GM21381 (cell line): ENCODE results near the gene FAAH.

Experiments
- ATAC-seq: cut with Tn5 transposase; IDR thresholded peaks from one replicate; pipeline ENCODE4 v1.9.1; 2021; ENCODE audit warnings: mild to moderate bottlenecking, moderate library complexity; ENCODE audit not compliant: unreplicated experiment

Gene FAAH

DNA sequence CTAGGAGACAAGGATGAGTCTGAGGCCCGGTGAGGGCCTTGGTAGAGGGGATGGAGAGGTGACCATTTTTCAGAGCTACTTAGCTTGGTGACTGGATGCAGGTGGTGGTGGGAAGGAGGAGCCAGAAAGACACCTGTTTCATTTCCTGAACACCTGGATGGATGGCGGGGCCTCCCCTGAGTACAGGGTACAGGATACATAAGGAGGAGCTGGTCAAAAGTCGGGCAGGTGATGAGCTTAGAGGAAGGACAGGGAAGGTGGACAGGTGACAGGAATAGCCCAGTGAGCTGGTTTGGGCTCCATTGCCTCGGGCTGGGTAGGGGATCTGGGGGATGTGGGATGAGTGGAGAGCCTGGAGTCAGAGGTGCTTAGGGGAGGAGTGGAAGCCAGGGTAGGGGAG lies 6.3 kb downstream of the FAAH start:
- ATAC-seq: no peak

DNA sequence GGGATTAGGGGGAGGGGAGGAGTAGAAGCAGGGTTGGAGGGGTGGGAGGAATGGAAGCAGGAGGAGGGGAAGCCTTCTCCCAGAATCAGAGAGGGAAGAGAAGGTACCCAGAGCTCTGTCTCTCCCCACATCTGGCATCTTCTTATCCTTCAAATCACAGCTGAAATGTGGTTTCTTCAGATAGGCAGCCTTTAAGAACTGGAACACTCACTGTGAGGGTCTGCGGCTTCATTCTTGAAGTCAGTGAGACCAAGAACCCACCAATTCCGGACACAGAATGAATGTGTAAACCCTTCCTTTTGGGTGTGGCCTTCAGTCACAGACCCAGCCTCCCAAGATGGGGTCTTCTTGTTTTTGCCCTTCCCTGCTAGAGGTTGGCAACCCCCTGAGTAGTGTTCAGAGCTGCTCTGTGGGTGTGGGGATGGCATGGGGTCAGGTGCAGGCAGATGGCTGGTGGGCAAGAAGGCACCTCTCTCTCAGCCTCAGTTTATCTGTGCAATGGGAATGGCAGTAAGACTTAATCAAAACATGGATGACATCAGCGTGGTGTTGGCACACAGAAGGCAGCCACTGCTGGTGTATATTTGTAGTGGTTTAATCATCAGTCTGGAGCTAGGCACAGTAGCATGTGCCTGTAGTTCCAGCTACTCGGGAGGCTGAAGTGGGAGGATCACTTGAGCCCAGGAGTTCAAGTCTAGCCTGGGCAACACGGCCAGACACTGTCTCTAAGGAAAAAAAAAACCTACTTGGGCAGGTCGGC lies 7.2 kb downstream of the FAAH start:
- ATAC-seq: no peak

DNA sequence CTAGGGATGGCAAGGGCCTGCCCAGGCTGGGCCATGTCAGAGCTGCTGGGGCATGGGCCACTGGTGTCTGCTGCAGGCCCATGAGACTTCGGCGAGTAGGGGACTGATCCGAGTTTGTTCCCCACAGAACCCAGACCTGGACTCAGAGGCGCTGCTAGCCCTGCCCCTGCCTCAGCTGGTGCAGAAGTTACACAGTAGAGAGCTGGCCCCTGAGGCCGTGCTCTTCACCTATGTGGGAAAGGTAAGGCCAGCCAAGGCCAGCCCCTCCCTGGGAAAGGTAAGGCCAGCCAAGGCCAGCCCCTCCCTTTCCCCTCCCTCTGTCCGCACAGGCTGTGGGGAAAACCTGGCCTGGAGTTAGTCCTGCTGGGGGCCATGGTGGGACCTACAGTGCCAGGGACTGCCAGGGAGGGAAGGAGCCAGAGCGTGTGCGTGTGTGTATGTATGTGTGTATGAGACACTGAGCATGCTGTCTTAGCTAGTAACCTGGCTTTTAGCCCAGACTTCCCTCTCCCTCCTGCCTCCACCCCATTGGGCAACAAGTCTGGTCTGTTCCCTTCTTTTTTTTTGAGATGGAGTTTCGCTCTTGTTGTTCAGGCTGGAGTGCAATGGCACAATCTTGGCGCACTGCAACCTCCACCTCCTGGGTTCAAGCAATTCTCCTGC lies 8.0 kb downstream of the FAAH start:
- ATAC-seq: no peak

DNA sequence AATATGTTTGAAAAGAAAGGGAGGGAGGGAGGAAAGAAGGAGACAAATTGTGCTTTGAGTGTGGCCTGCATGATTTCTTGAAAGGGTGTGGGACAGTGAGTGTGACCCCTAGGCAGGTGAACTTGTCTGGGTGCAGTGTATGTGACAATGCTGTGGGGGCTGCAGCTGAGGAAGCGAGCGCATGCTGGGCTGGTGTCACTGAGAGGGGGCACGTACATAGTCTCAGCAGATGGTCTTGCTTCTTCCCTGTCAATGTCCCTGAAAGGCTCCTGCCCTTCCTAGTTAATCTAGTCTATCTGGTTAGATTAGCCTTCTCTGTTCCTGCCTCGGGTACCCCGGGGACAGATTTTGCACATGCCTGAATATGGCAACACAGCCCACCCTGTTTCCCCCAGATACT lies 9.8 kb downstream of the FAAH start:
- no peak for ATAC-seq

DNA sequence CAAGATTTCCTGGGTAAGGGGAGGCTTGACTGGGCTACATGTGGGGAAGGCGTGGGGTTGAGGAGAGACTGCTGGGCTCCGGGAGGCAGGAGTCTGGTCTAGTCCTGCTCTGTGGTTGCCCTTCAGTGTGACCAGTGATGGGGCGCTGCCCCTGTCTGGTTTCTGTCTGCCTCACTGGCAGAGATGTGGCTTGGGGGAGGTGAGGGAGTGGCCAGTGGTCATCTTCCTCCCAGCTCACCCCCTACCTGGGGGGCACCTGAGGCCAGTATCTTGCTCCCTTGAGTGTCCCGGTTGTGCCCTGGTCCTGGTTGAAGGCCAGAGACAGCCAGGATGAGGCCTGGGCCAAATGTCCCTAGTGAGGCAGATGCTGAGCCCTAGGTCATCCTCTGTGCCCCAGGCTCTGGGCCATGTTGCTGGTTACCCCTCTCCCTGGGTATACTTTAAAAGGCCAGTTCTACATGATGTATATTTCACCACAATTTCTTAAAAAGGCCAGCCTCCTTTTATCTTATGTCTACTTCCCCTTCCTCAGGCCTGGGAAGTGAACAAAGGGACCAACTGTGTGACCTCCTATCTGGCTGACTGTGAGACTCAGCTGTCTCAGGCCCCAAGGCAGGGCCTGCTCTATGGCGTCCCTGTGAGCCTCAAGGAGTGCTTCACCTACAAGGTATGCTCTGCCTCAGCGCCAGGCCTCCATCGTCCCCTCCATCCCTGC lies 10.5 kb downstream of the FAAH start:
- ATAC-seq: no peak

DNA sequence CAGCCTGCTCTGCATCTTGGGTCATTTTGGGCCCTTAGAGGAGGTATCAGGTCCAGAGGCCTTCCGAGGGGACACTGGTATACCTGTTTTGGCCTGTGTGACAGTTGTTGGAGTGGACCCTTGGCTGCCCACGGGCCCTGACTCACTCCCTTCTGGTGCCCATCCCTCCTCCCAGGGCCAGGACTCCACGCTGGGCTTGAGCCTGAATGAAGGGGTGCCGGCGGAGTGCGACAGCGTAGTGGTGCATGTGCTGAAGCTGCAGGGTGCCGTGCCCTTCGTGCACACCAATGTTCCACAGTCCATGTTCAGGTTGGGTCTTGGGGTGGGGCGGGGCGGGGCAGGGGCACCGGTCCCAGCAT lies 11.1 kb downstream of the FAAH start:
- ATAC-seq: no peak

DNA sequence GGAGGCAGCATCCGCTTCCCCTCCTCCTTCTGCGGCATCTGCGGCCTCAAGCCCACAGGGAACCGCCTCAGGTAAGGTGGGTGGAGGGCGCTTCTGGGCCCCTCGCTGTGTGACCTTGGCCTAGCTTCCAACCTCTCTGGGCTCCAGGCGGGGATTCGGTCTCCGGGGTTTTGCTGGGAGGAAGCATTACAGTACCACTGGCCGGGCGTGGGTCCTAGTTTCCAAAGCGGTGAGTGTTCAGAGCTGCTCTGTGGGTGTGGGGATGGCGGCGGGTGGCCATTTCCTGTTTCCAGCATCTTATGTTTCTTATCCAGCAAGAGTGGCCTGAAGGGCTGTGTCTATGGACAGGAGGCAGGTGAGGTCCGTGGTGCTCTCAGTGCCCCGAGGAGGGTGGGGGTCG lies 11.6 kb downstream of the FAAH start:
- no peak for ATAC-seq

DNA sequence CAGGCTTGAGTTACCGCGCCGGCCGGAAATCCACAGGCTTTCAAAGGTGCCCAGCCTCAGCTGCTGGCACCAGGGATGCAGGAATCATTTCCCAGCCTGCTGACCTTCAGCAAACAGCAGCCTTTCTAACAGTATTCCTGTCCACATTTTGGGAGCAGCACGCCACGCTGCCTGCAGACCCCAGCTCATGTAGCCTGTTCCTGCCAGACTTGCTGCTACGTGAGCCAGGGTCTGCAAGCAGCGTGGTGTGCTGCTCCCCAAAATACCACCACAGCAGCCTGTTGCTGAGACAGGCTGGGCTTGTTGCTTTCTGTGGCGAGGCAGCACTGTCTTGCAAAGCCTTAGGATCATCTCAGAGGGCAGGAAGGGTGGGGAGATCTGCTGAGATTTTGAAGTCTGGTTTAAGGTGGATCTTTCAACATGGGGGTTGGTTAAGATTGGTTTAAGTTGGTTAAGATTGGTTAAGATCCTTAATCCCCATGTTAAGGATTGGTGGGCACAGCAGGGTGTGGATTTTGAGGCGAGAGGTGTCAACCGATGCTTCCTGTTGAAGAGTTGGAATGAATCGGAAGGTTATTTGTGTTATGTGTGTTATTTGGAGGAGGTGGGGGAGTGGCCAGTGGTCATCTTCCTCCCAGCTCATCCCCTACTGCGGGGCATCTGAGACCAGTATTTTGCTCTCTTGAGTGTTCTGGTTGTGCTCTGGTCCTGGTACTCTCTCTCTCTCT lies 12.9 kb downstream of the FAAH start:
- no peak for ATAC-seq

DNA sequence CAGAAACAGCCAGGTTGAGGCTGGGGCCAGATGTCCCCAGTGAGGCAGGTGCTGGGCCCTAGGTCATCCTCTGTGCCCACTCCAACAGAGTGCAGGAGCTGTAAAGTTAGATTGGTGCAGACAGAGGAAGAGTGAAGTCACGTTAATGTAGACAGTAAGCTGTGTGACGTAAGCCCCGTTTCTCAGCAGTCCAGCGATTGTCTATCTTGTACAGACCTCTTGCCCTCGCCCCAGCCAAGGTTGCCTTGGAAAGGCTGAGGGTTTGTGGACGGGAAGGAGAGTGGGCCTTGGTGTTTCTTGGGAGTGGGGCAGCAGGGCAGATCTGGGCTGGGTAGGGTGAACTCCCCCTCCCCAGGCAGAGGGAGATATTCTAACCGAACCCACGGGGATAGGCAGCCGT lies 13.5 kb downstream of the FAAH start:
- ATAC-seq: no peak

DNA sequence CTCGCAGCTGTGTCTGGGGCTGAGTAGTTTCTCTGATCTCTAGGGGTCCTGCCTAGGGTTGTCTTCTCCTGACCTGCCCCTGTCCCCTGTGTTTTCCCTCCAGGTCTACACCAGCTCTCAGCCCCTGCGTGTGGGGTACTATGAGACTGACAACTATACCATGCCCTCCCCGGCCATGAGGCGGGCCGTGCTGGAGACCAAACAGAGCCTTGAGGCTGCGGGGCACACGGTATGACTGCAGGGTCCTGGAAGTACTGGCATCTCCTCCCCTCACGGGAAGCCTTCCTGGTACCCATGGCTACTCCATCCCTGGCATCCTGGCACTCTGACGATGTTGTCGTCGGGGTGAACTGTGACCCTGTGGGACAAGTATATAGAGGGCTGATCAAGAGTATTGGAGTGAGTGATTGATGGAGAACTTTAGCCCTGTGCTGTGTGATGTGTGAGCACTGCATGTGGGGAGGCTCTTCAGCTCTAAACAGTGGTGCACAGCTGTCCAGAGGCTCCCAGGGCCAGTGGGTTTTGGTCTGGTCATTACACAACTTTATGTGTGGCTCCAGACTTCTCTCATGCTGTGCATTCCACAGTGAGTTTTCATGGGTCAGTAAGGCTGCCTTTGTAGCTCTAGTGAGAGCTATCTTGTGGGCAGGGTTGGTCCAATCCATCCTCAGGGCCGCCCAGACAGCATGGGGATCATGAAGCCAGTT lies 14.4 kb downstream of the FAAH start:
- ATAC-seq: no peak

DNA sequence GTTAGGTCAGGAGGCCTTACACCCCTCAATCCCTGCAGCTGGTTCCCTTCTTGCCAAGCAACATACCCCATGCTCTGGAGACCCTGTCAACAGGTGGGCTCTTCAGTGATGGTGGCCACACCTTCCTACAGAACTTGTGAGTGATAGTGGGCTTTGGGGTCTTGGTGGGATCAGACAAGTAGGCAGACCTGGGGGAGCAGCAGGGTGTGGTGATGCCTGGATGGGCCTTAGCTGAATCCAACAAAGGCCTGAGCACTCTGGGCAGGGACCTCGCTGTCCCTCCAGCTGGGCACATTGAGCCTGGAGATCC lies 14.9 kb downstream of the FAAH start:
- ATAC-seq: no peak

DNA sequence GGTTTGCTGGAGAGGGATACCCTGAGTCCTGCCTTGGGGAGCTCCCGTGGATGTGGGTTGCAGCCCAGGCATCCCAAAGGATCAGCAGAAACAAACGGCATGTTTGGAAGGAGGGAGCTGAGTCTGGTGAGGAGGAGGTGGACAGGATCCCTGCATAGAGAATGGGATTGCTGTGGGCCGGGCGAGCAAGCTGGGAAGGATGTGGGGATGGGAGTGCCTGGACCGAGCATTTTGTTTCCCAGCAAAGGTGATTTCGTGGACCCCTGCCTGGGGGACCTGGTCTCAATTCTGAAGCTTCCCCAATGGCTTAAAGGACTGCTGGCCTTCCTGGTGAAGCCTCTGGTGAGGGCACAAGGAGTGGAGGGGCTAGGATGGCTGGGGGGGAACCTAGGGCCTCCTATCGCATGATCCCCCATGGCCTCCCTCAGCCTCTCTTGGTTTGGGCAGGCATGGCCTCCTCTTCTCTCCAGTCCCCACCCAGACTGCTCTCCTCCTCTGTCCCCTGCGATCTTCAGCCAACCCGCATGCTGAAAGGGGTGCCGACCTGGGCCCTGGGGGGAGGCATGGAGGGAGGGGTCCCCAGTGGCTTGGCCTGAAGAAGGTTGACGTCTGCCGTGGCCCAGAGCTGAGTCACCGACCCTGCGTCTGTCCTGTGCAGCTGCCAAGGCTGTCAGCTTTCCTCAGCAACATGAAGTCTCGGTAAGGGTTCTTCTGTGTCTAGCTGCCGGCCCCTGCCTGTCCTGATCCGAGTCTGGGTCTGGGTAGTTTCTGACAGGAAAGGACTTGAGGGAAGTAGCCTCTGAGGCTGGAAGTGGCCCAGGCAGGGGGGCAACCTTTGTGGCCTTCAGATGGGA lies 16.3 kb downstream of the FAAH start:
- ATAC-seq: no peak

DNA sequence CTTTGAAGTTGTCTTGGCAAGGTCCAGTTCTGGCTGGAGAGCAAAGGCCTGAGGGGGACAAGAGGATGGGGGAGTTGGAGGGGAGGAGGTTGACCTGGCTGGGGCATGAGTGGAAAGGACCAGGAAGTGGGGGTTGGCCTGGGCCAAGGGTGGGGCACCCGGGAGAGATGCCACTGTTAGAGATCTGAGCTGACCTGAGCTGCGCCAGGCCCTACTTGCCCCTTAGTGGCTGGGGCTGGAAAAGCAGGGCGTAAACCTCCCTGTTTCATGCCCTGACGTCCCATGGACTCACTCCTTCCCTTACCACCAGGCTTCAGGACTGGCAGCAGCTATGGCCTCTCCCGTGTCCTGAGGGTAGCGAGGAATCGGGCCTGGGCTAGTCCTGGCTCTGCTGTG lies 16.9 kb downstream of the FAAH start:
- no peak for ATAC-seq

DNA sequence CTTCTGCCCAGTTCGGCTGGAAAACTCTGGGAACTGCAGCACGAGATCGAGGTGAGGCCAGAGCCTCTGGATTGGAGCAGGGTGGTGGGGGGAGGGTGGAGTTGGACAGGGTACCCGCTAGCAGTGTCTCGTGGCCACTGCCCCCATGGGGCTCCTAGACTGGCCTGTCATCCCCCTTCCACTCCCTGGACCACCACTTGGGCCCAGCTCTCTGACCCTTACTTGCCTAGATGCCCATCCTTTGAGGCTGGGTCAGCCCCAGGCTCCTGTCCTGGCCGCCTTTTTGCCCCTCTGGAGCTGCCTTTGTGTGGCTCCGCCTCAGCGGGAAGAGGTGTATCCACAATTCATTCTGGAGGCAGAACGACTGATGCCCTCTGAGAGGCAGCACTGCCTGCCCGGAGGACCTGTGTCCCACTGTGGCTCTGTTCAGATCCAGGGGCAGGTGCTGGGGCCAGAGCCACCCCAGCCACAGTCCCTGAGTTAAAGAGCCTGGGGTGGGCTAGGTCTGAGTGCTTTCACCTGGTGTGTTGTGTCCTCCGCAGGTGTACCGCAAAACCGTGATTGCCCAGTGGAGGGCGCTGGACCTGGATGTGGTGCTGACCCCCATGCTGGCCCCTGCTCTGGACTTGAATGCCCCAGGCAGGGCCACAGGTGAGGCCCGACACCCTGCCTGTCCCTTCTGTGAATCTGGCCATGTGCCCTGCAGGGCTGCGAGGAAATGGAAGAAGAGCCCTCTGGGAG lies 17.7 kb downstream of the FAAH start:
- no peak for ATAC-seq

DNA sequence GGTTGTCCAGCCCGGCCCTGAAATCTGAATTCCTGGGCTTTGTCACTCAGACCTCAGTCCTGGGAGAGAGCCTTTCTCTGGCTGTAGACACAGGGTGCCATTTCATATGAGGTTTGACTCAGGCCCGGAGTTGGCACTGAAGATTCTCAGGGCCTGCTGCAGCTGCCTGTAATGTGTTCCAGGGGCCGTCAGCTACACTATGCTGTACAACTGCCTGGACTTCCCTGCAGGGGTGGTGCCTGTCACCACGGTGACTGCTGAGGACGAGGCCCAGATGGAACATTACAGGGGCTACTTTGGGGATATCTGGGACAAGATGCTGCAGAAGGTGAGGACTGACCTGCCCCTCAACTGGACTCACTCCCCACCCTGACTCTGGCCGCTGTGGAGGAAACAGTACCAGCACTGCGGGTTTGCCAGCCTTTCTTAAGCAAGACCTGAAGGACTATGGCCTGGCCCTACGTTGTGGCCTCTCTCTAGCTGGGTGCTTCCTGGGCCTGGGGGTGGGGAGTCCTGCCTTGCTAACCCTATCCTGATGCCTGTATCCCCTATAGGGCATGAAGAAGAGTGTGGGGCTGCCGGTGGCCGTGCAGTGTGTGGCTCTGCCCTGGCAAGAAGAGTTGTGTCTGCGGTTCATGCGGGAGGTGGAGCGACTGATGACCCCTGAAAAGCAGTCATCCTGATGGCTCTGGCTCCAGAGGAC lies 18.9 kb downstream of the FAAH start:
- ATAC-seq: no peak

DNA sequence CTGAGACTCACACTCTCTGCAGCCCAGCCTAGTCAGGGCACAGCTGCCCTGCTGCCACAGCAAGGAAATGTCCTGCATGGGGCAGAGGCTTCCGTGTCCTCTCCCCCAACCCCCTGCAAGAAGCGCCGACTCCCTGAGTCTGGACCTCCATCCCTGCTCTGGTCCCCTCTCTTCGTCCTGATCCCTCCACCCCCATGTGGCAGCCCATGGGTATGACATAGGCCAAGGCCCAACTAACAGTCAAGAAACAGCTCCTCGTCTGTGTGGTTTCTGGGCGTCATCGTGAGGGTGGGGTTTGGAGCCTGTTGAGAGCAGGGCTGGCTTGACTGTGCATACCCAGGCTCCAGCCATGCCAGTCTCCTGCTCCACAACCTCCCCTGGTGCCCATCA lies 19.5 kb downstream of the FAAH start:
- ATAC-seq: no peak

DNA sequence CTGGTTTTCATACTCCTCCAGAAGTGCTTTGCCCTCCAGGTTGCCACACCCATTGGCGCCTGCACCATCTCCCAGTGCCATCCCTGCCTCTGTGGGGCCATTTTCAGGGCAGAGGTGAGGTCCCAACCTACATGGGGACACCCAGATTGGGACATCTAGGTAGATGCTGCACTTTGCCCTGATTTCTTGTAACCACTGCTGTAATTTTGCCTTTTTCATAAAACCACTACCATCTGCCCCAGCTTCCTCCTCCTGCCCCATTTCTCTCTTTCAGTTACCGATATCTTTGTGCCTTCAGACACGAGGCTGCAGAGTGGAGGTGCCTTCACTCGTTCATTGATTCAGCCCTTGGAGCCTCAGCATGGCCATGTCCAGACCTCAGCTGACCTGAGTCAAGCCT lies 21.4 kb downstream of the FAAH start:
- no peak for ATAC-seq

DNA sequence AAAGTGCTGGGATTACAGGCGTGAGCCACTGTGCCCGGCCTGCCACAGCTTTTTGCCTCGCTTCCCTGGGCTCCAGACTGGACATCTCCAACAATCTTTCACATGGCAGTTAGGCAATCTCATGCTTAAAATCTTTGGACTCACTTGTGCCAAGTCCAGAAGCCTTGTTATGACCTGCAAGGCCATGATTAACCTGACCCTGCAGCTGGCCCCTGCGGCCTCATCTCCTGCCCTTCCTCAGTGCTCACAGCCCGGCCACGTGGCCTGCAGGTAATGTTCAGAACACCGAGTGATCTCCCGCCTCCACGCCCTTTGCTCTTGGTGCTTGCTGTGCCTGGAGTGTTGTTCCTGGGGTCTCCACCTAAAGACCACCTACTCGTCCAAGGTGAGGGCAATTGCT lies 24.9 kb downstream of the FAAH start:
- no peak for ATAC-seq

DNA sequence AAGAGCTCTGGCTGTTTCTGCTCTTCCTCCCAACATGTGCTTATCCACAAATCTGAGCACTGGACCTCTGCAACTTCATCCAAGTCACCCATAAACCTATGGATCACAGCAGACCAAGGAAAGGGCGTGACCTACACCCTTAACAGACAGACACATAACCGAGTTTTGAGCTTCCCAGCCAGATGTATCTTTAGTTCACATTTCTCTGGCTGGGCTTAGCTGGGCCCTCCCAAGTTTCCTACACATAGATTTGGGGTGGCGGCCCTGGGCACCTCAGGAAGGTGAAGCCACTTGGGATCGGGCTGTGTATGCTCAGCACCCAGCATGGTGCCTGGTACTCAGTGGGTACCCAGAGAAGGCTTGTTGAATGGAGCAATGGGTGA lies 26.4 kb downstream of the FAAH start:
- no peak for ATAC-seq
